ENCODE measurements around the gene EEF2KMT.
"Not testable (repeated sequence)": the region's sequence is repeated elsewhere in the genome, so short reads cannot be mapped to it uniquely, and the experiment has no call there.

The EEF2KMT gene

DNA sequence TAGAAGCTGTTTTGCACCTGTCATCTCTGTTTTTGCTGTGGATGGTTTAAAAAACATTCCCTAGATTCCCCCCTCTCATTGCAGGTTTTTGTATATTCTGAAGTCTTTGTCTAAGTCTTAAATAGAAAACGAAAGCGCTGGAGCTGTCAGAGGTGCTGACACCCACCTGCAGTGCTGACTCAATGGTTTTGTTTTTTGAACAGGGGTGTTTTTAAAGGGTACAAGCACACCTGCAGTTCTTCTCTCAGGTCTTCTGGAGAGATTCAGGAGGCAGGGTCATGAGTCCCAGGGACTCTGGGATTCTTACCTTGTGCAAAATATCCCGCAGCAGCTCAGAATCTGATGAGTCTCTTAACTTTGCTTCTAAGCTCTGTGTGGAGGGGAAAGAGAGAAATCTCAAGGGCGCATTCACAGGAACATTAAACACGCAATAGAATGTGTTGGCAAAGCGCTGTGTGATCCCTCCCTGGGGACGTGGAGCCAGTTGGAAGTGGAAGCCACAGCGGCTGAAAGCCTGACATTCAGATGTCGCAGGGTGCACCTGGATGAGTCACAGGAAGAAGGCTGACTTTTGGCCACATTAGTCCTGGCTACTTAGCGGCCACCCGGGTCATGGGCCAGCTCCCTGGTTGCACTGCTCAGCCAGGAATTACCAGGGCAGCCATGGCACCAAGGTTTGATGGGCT, 2.3 kb downstream of the EEF2KMT start:
- DNase-seq (ENCODE audit: low read depth): not testable (repeated sequence)

DNA sequence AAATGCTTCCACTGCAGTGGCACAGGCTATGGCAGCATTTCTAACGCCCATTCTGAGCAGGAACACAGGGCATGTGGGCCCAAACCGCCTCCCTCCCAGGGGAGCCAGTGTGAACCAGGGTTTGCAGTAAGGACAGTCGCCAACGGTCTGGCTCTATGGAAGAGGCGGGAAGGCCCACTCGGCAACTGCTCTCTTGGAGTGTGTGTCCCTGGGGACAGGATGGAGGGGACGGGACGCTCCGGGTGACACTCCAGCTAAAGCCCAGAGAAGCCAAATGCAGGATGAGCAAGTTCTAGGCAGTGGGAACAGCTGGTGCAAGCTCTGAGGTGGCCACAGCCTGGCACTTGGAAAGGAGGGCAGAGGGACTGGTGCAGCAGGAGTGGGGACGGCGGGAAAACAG, 3.8 kb downstream of the EEF2KMT start:
- not testable (repeated sequence) for DNase-seq (ENCODE audit: low read depth)

DNA sequence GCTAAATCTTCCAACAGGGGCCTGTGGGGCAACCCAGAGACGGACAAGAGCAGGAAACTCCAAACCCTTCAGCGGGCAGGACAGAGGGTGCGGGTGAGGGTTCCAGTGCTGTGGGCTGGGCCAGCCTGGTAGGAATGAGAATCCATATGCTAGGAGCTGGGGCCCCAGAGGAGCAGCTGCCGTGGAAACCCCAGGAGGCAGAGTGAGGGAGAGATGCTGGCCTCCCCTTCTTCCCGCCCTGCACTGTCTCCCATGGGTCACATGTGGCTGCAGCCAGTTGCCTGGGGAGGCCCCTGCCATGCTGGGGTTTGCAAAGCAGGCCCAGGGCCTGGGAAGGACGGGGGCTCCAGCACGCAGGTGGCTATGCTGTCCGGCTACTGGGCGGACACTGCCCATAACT, 4.5 kb downstream of the EEF2KMT start:
- not testable (repeated sequence) for DNase-seq (ENCODE audit: low read depth)

DNA sequence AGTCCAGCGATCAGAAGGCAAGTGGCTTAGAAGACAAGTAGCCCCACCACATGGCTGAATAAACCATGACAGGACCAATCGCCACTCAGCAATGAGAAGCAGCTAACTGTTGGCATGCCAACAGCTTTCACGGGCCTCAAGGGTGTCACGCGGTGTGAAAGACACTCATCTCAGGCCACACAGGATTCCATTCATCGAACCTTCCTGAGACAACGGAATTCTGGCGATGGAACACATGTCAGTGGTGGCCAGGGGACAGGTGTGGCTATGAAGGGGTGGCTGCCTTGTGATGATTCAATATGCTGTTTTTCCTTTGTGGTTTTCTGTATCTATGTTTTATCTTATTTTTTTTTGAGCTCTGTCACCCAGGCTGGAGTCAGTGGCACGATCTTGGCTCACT, 7.0 kb downstream of the EEF2KMT start:
- not testable (repeated sequence) for DNase-seq (ENCODE audit: low read depth)

DNA sequence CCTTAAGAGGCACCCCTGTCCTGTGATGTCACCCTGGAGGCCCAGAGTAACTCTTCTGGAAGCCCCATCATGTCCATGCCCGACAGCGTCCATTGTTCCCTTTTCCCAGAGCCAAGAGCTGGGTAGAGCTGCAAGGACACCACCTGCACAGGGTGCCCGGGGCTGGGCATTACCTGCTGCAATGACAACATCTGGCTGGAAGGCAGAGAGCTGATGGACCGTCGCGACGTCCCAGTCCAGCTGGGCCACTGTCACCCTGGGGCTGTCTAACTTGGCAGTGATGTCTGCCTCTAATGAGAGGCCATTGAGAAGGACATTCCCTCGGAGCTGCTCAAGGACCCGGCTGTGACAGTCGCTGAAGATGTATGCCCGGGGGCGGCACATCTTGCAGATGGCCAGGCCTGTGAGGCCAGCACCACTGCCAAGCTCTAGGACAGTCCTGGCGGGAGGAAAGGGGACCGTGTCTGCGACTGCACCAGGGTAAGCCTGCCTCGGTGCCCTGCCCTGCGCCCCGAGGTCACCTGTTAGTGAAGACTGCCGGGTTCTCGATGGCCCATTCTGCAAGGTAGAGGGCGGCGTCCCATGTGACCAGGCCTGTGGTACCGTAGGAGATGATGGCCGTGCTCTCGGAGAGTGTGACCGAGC, 7.6 kb downstream of the EEF2KMT start:
- DNase-seq (ENCODE audit: low read depth): not testable (repeated sequence)

DNA sequence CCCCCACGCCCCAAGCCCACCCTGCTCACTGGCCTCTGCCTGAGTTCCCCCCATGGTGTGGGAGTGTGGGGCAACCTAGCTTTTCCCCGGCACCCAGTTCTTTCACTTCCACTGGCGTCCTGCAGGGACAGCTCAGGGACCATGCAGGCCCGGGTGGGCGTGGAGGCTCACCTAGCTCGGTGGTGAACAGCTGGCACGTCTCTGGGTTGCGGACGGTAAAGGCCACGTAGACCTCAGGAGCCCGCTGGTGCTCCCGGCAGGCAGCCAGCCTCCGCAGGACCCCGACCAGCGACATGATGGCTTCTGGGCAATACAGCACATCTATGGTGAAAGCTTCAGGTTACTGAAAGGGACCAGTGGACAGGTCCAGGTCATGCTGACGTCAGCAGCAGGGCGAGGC, 8.7 kb downstream of the EEF2KMT start:
- DNase-seq (ENCODE audit: low read depth): not testable (repeated sequence)

DNA sequence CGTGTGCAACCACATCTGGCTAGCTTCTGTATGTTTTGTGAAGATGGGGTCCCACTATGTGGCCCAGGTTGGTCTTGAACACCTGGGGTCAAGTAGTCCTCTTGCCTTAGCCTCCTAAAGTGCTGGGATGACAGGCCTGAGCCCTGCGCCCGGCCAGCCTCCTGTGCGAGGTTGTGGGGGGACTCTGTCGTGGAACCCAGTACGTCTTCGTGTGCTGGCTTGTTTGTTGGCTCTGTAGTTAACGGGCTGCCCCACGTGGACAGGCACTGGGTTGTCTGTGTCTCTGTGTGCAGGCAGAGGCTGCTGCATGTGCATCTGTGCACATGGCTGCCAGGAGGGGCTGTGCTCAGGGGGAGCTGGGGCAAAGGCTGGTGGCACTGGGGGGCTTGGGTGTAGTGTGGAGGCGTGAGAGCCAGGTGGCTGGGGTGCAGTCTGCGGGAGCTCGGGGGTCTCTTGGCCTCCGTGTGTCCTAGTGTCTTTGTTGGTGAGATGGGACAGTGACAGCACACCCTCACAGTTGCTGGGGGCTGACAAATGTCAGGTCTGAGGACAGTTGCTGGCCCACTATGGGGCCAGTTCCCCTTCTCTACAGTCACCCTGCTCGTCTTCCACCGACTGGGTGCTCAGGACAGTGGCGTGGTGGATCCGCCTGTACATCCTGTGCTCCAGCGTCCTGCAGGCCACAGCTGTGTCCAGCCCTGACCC, 9.4 kb downstream of the EEF2KMT start:
- not testable (repeated sequence) for DNase-seq (ENCODE audit: low read depth)

DNA sequence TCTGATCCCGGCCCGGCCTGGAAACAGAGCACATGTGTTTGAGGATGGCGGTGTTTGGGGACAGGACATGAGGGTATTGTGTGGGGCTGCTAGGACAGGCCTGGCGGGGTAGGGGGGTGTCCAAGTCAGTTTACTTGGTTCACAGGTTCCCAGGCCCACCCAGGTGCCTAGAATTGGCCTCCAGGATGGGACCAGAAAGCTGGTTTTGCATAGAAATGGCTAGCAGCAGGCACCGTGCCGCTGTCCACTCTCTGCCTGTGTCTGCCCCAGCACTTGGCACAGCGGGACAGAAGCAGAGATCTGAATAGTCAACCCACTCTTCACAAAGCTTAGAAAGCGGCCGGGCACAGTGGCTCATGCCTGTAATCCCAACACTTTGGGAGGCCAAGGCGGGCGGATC, 11.9 kb downstream of the EEF2KMT start:
- not testable (repeated sequence) for DNase-seq (ENCODE audit: low read depth)

DNA sequence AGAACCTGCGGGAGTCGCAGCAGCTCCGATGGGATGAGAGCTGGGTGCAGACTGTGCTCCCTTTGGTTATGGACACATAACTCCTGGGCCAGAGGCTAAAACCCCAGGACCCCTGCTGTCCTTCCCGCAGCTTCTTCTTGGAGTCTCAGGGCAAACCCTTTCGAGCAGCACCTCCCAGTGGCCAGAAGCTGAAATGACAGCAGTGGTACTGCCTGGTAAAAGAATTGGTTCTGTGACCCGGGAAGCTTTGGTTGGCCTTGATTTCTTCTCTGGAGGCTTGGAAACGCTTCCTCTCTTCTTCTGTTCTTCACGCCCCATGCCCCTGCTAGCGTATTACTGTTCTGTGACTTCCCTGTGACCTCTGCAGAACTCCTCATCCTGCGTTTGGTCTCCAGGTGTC, 12.8 kb downstream of the EEF2KMT start:
- peak; percentile 9 for DNase-seq (ENCODE audit: low read depth)

DNA sequence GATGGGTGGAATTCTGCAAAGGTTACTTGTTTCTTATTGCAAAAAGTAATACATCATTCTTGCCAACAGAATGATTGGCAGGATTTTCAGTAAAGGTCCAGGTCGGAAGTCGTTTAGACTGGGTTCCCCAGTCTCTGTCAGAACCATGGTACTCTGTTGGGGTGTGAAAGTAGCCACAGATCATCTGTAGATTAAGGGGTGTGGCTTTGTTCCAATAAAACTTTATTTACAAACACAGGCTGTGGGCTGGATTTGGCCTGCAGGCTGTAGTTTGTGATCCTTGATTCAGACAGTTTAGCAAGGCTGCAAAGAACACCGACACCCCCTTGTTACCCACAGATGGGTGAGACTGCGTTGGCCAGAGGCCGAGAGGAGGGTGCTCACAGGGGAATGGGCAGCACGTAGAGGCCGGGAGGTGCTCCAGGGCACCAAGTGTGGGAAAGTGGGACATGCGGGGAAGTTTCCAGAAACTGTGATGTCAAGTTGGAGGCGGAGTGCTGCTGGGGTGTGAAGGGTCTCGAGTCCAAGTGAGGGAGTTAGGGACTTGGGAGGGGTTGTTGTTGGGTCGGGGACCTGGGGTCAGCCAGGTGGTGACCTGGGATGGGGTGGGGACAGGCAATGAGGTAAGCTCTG, 13.4 kb downstream of the EEF2KMT start:
- not testable (repeated sequence) for DNase-seq (ENCODE audit: low read depth)

DNA sequence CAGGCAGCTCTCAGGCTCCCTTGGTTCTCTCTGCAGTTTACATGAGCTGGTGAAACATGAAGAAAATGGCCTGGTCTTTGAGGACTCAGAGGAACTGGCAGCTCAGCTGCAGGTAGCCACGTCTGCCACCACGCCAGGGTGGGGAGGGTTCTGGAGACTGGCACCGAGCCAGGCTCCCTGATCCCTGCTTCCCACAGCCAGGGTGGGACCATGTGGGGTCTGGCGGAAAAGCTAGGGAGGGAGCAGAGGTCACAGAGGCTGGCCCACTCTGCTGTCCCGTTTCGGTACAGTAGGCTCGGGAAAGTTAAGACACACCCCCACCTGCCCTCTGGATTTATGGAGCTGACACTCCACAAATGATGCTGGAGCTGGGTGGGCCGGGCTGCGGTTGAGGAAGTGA, 13.9 kb downstream of the EEF2KMT start:
- DNase-seq (ENCODE audit: low read depth): not testable (repeated sequence)

DNA sequence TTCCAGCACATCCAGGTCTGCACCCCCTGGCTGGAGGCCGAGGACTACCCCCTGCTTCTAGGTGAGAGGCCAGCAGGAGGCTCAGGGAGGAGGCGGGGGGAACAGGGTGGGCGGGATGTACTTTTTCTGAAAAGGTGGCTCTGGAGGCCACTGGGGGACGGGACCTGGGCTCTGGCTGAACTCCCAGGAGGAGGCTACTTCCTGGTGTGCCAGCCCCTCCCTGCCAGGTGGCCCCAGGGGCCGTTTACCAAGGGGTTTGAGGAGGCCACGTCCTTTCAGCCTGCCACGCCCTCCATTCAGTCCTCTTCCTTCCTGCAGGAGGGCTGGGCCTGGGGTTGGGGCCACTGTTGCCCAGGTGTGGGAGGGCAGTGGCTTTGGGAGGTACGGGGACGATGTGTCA, 16.6 kb downstream of the EEF2KMT start:
- DNase-seq (ENCODE audit: low read depth): not testable (repeated sequence)

DNA sequence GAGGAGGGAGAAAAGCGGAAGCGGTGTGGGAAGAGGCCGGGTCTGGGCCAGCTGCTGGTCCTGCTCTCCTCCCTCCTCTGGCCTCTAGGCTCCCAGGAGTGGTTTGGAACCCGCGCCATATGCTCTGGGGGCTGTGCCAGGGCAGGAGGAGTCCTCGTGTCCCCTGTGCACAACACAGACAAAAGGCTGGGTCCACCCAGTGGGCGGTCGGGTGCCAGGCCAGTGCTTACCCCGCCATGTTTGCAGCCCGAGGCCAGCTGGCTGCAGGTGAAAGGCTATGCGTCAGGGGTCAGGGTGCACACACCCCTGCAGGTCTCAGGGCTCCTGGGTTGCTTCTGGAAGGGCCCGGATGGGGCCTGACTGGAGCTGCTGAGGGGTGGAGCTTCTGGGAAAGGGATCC, 17.1 kb downstream of the EEF2KMT start:
- DNase-seq (ENCODE audit: low read depth): not testable (repeated sequence)

DNA sequence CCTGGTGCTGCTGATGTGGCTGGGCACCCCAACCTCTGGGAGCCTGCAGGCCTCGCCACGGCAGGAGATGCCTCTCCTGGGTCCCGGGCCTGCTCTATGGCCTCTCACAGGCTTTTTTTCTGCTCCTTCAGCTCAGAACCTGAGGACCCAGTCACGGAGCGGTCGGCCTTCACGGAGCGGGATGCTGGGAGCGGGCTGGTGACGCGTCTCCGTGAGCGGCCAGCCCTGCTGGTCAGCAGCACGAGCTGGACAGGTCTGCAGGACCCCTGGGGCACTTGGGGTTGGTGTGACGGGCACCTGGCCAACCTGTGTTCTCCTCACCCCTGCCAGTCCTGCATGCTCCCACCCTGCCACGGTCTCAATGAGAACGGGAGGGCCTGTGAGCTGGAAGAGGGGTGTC, 19.0 kb downstream of the EEF2KMT start:
- no peak for DNase-seq (ENCODE audit: low read depth)

DNA sequence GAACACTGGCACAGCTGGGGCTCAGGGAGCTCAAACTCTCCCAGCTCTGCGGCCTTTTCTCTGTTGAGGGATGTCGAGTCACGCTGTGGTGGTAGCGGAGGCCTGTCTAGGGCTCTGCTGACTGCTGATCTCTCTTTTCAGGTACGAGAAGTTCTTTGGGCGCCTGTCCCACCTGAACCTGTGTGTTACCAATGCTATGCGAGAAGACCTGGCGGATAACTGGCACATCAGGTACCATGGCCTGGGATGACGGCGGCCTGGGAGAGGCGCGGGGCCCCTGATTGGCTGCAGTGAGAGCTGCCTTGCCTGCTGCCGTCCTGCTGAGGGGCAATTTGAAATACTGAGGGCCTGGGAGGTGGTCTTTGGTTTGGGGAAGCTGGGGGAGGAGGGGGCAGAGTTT, 20.3 kb downstream of the EEF2KMT start:
- no peak for DNase-seq (ENCODE audit: low read depth)

DNA sequence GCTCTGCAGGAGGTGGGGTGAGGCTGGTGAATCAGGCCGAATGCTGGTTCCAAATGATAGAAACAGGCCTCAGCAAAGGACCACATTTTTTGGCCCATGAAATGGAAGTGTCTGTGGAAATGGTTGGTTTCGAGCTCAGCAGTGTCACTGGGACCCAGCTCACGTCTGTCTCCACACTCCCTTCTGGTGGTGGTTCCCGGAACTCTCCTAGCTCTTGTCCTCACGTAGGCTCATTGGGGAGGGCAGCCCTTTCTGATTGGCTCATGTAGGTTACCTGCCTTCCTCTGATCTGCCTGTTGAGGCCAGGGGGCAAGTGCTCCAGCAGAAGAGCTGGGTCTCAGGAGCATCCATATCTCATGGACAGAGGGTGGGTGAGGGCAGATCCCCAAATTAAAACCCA, 22.0 kb downstream of the EEF2KMT start:
- no peak for DNase-seq (ENCODE audit: low read depth)

DNA sequence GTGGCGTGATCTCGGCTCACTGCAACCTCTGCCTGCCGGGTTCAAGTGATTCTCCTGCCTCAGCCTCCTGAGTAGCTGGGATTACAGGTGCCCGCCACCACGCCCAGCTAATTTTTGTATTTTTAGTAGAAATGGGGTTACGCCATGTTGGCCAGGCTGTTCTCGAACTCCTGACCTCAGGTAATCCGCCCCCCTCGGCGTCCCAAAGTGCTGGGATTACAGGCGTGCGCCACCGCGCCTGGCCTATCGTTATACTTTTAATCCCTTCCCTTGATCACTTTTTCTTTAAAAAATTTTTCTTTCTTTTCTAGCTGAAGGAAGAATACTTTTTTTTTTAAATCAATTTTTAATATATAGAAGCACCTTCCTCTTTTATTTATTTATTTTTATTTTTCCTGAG, 23.8 kb downstream of the EEF2KMT start:
- DNase-seq (ENCODE audit: low read depth): not testable (repeated sequence)

DNA sequence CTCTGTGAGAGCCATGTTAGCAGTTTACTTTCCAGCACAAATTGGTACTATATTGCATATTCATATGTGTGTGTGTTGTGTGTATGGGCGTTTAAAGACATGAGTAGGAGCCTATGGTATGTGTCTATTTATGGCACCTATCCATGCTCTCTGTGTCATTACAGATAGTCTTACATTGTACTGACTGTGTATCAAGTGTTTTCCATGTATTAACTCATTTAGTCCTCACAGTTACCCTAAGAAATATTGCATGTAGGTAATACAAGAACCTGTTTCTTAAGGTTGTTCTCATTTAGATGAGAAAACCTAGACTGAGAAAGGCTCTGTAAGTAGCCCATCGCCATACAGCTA, 24.3 kb downstream of the EEF2KMT start:
- no peak for DNase-seq (ENCODE audit: low read depth)

DNA sequence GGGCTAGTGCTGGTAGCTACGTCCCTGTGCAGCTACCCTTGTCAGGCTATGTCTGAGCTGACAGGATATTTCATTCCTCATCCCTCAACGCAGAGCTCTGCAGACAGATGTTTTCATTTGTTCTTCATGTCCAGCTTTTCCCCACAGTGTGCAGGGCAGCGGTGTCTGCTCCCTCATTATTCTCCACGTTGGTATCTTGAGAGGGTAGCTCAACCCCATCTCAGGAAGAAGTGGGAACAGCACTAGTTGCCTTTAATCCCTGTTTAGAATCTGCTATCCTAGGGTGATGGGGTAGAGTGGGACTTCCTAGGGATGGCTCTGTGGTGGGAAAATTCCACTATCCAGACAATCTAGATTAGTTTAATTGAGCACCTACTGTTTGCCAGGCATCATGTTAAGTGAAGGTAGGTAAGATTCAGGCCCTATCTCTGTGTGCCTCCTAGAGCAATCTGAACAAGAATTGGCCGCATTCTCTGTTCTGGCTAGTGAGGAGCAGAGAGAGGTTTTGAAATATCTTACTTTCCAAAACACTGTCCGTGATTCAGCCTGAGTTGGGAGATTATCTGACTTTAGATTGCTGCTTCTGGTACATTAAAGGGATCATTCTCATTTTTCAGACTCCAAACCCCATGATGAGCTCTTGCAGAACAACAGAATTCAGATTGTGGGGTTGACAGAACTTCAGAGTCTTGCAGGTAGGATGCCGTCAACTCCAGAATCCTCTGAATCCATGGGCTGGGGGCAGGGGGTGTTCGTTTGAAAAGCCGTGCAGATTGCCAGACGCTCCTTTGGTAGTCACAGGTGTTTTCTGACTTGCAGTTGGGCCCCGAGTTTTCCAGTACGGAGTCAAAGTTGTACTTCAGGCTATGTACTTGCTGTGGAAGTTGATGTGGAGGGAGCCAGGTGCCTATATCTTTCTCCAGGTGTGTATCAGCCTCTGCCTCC, 25.0 kb downstream of the EEF2KMT start:
- DNase-seq (ENCODE audit: low read depth): no peak

DNA sequence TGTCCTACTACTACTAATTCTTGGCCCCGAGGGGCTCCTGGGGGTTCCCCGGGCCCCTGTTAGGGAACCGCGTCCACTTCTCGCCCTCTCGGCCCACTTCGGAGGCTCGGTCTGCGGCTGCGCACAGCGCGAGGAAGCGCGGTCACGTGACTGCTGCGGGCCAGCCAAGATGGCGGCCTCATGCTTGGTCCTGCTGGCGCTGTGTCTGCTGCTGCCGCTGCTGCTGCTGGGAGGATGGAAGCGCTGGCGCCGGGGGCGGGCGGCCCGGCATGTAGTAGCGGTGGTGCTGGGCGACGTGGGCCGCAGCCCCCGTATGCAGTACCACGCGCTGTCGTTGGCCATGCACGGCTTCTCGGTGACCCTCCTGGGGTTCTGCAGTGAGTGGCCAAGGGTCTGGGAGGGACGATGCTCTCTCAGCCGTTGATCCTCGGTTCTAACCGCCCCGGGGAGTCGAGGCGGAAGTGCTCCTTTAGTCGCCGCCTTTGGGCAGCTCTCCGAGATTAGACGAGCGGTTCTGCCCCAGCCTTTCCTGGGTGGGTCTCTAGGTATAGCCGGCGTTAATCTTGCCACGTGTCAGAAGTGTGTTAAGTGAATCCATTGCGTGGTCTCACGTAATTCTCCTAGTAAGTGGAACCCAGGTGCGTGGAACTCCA, 25.8 kb downstream of the EEF2KMT start, which contains the start of gene ALG1:
Gene ALG1 (plus strand): TSS at position 163 of the 653 bp plus-strand sequence. CDS start 7 bp downstream, at position 170.
- peak; percentile 85 for DNase-seq (ENCODE audit: low read depth)

DNA sequence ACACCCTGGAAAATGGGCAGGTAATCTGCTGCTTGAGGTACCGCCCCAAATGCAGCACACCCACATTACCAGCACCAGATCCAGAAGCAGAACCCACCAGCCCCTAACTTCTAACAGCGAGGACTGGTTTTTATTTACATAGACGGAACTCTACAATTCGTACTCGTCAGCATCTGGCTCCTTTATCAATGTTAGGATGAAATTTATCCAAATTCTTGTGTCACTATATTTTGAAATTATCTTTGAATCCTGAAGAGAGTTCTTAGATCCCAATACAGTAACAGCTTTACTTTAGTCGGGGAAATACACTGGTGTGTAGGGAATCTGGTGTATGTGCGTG, 26.3 kb downstream of the EEF2KMT start:
- DNase-seq (ENCODE audit: low read depth): no peak
